DMS153 (cell line): ENCODE results near the gene PEAK1.
"Not testable (repeated sequence)": the region's sequence is repeated elsewhere in the genome, so short reads cannot be mapped to it uniquely, and the experiment has no call there.

ENCODE experiments used
- DNase-seq: peaks from one replicate; lab custom pipeline; 2025; lab: John Stamatoyannopoulos, UW

The PEAK1 gene

DNA sequence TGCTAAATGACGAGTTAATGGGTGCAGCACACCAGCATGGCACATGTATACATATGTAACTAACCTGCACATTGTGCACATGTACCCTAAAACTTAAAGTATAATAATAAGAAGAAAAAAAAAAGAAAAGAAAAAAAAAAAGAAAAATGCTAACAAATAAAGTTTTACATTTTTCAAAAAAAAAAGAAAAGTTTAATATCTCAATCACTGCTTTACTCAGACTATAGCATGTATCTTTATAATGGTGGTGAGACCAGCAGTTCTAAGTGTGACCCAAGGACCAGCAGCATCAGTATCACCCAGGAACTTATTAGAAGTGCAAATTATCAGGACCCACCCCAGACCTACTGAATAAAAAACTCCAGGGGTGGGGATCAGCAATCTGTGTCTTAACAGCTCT is 243.8 kb downstream of the PEAK1 start:
- not testable (repeated sequence) for DNase-seq

DNA sequence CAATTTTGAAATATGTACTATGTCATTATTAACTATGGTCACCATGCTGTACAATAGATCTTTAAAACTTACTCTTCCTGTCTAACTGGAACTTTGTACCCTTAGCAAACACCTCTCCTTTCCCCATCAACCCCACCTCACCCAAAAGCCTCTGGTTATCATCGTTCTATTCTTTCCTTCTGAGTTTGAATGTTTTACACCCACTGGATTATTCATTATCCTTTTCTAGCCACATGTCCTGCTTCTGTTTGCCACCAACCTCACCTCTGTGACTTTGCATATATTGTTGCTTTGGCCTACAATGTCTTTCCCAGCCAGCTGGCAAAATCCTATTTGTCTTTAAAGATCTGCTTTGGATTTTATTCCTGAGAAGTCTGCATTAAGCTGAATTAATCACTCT is 246.4 kb downstream of the PEAK1 start:
- no peak for DNase-seq

DNA sequence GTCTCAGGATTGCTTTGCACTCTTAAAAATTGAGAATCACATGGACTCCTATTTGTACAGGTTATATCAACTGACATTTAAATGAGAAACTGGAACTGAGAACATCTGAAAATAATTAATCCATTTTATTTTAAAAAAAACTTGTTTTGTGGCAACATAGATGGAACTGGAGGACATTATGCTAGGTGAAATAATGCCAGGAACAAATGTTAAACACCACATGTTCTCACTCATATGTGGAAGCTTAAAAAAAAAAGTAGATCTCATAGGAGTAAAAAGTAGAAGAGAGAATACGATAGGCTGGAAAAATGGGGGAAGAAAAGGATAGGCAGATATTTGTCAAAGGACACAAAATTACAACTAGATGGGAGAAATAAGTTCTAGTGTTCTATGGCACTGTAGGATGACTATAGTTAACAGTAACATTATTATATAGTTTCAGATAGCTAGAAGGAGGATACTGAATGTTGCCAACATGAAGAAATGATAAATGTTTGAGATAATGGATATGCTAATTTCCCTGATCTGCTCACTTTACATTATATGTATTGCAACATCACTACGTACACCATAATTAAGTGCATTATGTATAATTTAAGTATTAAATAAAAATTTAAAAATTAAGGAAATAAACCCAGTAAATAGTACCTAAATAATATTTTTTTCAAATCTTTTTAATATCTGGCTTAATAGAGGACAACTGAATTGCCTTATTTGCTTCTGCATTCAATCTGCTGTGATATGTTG is 248.5 kb downstream of the PEAK1 start:
- DNase-seq: no peak

DNA sequence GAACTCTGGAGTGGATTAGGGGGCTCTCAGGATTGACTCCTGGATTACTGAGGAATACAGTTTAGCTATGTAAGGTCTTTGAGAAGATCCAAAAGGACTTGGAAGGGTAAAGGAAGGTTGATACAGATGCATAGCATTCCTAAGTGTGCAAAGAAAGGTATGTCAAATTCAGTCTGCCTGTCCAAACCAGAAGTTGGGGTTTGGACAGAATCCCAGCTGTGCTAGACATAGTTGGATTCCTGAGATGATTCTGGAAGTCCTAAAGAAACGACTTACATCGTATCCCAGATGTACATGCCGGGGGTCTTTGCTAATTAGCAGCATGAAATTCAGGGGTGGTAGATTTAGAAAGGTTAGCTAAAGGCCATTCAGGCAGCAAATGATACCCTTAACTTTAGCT is 251.3 kb downstream of the PEAK1 start:
- DNase-seq: no peak

DNA sequence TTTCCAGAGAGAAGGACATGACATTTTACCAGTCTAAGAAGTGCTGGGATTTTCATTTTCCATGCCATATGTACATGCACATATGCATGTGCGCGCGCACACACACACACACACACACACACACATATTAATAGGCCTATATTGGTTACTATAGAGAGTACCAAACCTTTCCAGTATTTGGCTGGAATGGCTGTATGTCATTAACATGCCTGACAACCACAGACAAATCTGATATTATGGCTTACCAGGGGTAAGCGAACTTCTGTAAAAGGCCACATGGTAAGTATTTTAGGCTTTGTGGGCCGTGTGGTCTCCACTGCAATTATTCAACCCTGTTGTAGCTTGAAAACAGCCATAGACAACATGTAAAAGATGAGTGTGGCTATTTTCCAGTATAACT is 251.8 kb downstream of the PEAK1 start:
- DNase-seq: no peak

DNA sequence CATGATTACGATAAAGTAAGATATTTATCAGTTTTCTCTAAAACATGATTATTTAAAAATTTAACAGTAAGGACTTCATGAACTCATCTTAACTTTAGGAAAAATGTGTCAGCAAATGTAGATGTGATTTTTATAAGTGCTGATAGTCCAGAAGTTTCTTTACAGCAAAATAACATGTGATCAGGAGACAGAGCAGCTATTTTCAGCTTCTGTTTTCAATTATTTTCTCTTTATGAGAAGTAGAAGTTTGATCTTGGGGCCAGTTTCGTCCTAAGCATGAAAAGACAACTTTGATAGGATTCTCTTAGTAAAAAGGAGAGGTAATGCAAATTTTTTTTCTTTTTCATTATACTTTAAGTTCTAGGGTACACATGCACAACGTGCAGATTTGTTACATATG is 252.5 kb downstream of the PEAK1 start:
- DNase-seq: no peak

DNA sequence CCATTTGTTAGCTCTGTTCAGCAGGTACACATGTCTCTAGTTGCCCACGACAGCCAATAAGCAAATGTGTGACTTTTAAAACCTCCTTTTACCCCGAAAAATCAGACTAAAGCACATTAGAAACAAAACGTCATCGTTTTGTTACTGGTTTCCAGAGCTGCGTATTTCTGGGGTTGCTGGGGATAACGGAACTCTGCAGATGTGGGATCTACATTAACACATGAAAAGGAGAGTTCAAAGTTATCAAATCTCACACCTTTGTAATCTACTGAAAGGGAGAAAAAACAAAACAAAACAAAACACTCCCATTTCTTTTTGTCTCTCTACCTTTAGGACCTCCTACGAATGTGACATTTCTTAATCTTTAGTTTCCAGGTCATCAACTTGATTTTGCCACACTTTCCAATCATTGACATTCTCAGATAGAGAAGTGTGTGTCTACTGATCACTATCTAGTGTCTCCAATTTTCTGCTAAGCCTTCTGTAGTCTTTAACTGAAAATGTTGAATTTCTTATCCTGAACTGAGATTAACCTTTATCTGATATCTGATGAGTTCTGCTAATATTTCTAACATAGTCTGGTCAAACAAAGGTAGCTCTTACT is 256.0 kb downstream of the PEAK1 start:
- DNase-seq: no peak

DNA sequence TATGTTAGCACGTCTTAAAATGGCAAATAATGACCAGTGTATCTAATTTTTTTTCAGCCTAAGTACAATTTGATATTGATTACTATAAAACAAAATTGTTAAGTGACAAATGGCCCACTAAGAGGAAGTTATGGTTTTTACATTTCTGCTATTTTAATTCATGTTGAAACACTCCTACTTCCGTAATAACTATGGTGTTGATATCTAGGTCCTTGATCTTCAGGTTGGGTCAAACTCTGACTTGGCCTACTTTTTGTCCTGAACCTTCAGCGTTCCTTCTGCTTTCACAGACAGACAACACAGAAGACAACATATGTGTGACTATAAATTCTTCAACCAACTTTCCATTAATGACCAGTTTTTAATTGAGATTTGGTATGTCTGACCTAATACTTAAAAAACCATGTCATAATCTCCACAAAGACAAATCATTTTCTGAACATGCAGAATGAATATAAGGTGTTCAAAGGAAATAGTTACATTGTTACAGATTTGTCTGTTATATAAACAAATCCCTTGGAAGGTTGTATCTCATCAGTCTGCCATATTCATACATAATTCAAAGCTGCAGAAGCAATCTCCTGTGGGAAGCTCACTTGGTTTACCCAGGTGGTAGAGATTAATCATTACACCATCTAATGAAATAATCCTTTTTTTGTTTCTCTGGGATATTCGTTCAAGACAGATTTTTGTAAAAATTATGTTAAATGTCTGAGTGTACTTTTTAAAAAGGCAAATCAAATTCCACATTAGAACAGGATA is 256.9 kb downstream of the PEAK1 start:
- no peak for DNase-seq

DNA sequence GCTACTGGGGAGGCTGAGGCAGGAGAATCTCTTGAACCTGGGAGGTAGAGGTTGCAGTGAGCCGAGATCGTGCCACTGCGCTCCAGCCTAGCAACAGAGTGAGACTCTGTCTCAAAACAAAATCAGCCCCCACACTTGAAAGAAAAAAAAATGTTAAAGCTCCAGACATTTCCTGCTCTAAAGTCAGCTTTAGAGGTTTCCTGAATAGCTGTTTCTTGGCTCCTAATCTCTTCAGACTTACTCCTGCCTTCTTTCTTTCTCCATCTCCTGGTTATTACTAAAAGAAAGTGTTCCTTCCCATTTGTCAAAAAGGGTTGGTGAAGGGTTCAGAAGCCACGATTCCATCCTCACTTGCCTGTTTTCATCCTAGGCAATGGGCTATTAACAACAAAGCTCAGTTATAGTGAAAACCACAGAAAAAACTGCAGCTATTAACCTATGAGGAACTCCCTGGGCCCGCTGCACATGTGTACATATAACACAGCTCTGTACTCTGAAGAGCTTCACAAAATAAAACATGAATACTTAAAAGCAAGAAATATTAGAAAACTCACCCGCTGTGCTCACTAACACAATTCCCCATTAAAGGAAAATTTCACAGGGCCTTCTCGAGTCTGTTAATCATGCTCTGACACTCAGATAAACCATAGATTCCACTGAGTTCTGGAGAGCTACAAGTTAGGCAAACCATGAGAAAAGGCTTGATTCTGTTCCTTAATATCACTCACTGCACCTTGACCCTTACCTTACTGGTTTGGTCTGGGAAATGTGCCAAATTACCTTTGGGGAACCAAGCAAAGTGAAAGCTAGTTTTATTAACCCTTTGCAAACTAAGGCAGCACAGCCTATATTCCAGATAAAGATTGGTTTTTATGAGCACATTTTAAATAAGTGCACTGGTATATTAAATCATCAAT is 259.1 kb downstream of the PEAK1 start:
- no peak for DNase-seq

DNA sequence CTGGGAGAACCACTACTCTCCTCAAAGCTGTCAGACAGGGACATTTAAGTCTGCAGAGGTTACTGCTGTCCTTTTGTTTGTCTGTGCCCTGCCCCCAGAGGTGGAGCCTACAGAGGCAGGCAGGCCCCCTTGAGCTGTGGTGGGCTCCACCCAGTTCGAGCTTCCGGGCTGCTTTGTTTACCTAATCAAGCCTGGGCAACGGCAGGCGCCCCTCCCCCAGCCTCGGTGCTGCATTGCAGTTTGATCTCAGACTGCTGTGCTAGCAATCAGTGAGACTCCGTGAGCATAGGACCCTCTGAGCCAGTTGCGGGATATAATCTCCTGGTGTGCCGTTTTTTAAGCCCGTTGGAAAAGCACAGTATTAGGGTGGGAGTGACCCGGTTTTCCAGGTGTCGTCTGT is 263.9 kb downstream of the PEAK1 start:
- not testable (repeated sequence) for DNase-seq

DNA sequence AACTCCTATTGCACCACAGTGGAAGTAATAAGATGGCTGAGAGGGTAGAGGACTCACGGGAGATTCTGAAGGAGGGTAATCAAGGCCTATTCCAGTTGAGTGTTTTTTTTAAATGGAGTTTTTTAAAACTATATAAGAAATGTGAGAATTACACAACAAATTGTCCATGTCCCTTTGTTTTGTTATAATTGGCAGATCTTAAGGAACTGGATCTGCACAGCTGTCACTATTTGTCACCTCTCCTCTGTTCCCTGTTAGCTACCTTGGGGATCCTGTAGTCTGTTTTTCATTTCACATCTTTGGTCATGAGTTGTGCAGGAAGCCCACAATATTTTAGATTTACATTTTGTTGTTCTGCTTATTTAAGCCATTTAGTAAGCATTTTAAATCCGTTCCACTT is 271.7 kb downstream of the PEAK1 start:
- DNase-seq: no peak

DNA sequence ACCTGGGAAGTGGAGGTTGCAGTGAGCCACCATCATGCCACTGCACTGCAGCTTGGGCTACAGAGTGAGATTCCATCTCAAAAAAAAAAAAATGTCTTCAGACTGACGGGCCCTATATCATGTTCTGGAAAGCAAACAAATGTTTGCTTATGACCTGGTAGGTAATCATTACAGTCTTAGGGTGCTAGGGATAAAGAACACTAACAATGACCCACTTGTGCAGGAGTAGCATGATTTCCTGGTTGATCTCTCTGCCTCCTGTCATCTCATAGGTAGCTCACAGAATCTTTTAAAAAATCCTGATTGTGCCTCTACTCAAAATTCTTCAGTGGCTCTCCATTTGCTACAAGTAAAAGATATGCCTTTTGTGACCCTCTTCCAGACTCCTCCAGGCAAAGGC is 274.5 kb downstream of the PEAK1 start:
- DNase-seq: no peak

DNA sequence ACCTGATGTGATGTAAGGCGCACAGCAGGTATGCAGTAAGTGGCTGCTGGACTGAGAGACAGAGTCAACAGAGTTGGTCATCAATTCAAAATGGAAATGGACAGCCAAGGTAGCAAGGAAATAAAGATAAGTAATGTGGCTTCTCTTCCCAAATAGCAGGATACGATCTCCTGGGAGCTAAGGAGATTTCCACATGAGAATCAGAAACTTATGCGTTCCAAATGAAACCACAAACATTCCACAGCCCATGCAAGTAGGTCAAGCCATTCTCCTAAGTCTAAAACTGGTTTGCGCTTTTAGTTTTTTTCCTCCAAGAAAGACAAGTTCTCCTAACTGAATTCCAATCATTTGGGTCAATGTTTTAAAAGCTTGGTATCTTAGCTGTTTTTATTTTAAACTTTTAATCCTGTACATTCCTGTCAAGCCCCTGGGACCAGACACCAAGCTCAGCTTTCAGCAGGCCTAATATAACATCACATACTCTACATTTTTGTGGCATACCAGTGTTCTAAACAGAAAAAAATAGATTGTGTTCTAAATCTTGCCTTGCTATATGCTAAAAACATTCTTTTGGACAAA is 275.3 kb downstream of the PEAK1 start:
- no peak for DNase-seq

DNA sequence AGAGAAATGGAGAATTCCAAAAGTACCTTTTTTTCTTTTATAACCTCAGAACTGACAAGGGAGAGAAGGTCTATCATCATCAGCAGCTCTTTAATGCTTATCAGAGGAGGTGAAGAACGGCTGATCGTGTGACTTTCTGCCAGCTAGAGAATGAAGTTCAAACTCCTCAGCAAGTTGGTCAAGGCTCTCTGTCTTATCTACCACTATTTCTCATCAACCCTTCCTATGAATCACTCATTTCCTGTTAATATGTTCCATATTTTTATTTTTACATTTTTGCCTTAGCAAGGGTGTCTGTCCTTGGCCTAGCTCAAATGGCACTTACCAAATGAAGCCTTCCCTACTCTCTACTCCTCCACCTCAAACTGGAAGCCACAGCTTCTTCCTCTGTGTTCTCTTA is 275.9 kb downstream of the PEAK1 start:
- no peak for DNase-seq

DNA sequence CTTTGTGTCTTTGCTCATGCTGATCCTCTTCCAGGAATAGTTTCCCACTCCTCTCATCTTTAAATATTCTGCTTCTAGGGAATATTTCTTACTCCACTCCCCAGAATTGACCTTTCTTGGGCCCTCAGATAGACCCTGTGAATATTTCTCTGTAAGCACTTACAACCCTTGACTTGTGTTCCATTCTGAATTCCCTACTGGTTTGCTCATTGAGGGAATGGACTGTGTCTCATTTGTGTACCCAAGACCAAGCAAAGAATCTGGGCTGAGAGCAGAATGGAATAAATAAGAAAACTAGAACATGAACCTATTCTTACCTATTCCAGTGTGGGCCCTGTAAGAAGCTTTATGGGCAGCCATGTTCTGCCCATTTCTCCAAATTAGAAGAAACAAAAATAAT is 276.3 kb downstream of the PEAK1 start:
- DNase-seq: no peak

DNA sequence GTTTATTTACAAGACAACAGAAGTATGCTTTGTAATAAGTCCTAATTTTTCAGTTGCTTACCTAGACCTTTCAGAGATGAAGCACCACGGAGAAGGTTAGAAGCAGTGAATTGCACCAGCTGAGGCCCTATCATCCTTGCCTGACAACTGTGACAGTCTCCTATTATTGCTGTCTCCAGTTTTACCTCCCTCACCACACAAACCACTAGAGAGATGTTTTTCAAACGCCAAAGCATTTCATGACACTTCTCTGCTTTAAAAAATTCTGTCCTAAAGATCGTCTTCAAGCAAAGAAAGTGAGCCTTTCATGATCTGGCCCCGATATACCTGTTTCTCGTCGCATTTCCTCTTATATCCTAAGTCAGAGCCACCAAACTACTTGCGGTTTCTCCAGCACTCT is 276.7 kb downstream of the PEAK1 start:
- no peak for DNase-seq

DNA sequence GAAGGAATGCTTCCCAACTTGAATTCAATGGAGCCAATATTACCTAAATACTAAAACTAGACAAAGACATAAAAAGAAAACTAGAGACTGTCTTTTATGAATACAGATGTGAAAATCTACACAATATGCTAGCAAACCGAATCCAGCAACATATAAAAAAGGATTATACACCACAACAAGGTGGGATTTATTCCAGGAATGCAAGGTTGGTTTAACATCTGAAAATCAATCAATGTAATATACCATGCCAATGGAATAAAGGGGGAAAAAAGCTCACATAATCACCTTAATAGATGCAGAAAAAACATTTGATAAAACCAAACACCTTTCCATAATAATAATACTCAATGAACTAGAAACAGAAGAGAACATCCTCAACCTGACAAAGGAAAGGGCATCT is 279.7 kb downstream of the PEAK1 start:
- no peak for DNase-seq

DNA sequence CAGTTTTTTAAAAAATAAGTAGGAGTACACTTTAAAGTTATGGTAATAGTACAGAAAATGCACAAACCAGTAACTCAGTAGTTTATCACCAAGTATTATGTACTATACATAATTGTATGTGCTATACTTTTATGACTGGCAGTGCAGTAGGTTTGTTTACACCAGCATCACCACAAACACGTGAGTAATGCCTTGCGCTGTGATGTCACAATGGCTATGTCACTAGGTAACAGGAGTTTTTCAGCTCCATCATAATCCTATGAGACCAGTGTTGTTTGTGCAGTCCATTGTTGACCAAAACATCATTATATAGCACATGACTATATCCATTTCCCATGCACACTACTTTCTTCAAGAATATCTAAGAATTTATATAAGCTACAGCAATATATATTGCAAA is 280.6 kb downstream of the PEAK1 start:
- DNase-seq: no peak

DNA sequence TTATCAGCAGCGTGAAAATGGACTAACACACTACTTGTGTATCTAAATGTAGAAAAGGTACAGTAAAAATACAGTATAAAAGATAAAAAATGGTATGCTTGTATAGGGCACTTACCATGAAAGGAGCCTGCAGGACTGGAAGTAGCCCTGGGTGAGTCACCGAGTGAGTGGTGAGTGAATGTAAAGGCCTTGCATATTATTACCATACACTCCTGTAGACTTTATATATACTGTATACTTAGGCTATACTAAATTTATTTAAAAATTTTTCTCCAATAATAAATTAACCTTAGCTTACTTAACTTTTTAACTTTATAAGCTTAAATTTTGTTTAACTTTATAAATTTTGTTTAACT is 281.8 kb downstream of the PEAK1 start:
- DNase-seq: no peak

DNA sequence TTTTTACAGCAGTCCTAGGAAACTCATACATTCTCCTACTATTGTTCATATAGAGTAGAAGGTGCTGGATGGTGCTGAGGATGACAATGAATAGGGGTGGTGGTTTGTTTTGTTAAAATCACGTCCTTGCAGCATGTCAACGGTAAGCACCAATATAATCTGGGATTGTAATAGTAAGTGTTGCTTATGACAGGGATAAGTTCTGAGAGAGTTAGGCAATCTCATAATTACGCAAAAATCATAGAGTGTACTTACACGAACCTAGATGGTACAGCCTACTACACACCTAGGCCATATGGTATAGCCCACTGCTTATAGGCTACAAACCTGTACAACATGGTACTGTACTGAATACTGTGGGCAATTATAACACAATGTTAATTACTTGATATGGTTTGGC is 284.7 kb downstream of the PEAK1 start:
- DNase-seq: no peak

DNA sequence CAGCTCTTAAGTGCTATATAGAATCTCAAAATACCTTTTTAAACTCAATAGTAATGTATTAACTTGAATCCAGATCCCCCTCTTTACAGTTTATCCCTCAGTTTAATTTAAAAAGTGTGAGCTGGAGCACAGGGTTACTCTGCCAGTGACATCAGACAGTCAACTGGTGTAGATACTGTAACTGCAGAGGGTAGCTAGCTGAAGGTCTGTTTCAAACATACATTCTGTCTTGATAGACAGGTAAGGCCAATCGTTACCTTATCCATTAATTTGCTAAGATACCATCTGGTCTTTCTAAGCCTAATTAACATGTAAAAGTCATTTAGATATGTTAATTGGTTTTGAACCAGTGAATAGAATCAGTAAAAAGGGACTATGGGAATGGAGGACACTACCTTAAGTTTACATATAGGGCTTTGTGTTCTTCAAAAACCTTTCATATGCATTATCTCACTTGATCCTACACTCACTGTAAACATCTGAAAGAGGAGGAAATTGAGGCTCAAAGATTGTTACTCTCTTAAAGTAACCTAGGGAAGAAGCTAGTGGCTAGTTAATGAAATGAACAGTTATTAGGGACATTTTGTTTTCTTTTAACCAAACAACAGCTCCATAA is 289.5 kb downstream of the PEAK1 start:
- no peak for DNase-seq

DNA sequence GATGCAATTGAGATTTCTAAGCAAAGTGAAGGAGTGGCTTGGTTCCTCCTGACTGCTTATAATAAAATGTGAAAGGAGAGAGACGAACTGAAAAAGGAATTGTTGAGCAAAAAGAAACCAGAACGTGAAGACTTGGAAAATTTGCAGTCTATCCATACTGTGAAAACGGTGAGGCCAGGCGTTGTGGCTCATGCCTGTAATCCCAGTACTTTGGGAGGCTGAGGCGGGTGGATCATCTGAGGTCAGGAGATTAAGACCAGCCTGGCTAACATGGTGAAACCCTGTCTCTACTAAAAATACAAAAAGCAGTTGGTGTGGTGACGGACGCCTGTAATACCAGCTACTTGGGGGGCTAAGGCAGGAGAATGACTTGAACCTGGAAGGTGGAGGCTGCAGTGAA is 292.3 kb downstream of the PEAK1 start:
- DNase-seq: no peak
